ENCODE data around the gene DCTN3.
A peak's percentile ranks its signal among the peaks of the same experiment; 100 is the strongest.

DCTN3 gene

DNA sequence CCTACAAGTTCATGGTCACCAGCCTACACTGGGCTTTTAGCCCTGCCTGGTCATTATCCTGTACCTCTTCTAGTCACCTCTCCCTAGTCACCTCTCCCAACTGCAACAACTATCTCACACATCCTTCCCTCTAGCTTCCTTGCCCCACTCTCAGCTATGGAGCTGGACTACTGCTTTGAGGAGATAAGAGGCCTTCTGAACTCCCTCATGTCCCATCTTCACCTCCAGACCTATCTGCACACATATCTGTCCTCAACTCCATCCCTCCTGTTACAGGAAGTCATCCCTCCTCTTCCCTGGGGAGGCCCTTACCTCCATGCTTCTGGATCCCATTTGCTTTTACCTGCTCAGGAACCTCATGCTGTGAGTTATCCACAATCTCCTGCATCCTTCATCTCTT lies 14.1 kb downstream of the DCTN3 start:
- no peak for TF ChIP-seq RAD21 (IDR thresholded peaks at IDR 0.05; ENCODE audit: low read depth)

DNA sequence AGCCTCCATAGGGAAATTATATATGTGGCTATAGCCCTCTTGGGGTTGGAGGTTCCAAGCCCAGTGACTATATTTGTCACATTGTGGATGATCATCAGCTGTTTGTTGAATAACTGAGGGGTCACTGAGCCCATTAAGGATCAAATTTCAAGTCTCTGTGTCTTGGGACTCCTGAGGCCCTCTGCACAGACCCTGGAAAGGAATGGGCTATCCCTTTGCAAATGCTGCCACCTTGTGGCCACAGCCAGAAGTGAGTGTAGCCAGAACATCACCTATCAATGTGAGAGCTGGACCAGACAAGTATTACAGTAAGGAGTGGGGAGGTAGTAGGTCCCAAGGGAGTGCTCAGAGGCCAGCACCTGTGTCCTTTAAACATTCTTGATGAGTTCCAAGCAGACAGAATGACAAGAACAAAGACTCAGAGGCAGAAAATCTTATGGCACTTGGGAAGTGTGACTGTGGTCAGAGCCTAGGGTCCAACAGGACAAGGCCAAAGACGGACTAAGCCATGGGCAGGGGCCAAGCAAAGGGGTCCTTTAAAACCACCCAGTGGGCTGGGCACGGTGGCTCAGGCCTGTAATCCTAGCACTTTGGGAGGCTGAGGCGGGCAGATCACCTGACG lies 16.6 kb downstream of the DCTN3 start:
- TF ChIP-seq NFIC (IDR thresholded peaks at IDR 0.05) (no peak), RAD21 (IDR thresholded peaks at IDR 0.05; ENCODE audit: low read depth) (peak; percentile 98)

DNA sequence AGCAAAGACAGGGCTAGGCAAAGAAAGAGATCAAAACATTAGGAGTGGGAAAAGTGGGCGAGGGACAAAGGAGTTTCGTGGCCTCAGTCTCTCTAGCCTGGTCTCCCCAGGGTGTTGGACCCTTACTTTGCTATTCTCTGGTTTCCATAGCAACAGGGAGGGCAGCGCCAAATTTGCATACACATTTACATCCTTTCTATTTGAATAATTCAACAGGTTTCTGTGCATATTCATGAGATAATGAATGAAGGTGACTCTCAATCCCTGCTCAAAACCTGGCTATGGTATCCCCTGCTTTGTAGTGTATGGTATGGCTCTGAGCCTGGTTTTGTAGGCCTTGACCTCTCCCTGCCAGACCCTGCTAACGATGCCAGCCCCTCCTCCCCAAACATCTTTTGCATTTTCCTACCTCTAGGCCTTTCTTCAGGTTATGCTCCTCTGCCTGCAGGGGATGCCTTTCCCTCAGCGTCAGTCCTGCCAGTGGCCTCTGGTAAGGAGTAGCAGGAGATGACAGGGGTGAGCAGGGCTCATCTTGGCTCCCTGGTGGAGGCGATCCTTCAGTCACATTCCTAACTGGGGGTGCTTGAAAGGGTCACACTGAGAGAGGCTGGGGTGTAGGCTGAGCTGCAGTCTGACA lies 18.2 kb downstream of the DCTN3 start:
- TF ChIP-seq TCF12 (IDR thresholded peaks at IDR 0.05; ENCODE audit: low read depth) (no peak), NFIC (IDR thresholded peaks at IDR 0.05) (no peak), TEAD4 (IDR thresholded peaks at IDR 0.05) (no peak), TAF1 (IDR thresholded peaks at IDR 0.05; ENCODE audit: low read depth) (no peak), FOXM1 (IDR thresholded peaks at IDR 0.05; ENCODE audit: borderline replicate concordance, low read depth) (no peak), RAD21 (IDR thresholded peaks at IDR 0.05; ENCODE audit: low read depth) (no peak), ZBTB7A (IDR thresholded peaks at IDR 0.05; ENCODE audit: low read depth) (no peak), EP300 (IDR thresholded peaks at IDR 0.05; ENCODE audit: borderline replicate concordance) (no peak), YY1 (IDR thresholded peaks at IDR 0.05; ENCODE audit: low read depth) (no peak), EGR1 (IDR thresholded peaks at IDR 0.05) (no peak), CREB1 (IDR thresholded peaks at IDR 0.05; ENCODE audit: low read depth) (no peak), CEBPB (IDR thresholded peaks at IDR 0.05) (no peak)
- TF ChIP-seq, protein P1, sequence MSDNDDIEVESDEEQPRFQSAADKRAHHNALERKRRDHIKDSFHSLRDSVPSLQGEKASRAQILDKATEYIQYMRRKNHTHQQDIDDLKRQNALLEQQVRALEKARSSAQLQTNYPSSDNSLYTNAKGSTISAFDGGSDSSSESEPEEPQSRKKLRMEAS (IDR thresholded peaks at IDR 0.05): no peak
- TF ChIP-seq, protein P2, sequence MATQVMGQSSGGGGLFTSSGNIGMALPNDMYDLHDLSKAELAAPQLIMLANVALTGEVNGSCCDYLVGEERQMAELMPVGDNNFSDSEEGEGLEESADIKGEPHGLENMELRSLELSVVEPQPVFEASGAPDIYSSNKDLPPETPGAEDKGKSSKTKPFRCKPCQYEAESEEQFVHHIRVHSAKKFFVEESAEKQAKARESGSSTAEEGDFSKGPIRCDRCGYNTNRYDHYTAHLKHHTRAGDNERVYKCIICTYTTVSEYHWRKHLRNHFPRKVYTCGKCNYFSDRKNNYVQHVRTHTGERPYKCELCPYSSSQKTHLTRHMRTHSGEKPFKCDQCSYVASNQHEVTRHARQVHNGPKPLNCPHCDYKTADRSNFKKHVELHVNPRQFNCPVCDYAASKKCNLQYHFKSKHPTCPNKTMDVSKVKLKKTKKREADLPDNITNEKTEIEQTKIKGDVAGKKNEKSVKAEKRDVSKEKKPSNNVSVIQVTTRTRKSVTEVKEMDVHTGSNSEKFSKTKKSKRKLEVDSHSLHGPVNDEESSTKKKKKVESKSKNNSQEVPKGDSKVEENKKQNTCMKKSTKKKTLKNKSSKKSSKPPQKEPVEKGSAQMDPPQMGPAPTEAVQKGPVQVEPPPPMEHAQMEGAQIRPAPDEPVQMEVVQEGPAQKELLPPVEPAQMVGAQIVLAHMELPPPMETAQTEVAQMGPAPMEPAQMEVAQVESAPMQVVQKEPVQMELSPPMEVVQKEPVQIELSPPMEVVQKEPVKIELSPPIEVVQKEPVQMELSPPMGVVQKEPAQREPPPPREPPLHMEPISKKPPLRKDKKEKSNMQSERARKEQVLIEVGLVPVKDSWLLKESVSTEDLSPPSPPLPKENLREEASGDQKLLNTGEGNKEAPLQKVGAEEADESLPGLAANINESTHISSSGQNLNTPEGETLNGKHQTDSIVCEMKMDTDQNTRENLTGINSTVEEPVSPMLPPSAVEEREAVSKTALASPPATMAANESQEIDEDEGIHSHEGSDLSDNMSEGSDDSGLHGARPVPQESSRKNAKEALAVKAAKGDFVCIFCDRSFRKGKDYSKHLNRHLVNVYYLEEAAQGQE (IDR thresholded peaks at IDR 0.05; ENCODE audit: low read depth): no peak

DNA sequence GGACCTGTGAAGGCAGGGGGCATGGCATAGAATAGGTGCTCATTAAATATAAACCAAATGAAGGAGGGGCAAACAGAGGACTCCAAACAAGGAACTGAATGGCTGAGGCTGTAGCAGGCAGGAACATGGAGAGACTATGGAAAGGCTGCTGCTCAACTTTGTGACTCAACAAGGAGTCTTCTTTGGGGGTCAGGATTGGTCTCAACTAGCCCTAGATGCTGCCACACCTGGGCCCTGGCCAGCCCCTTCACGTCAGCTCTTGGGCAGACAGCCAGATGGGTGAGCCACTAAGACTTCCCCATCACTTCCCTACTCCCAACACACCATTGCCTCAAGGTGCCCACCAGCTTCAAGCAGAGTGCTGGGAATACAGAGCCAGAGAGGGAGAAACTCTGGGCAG lies 19.4 kb downstream of the DCTN3 start:
- no peak for TF ChIP-seq EP300 (IDR thresholded peaks at IDR 0.05; ENCODE audit: borderline replicate concordance)
- TF ChIP-seq, protein P2 (IDR thresholded peaks at IDR 0.05; ENCODE audit: low read depth): no peak
- TF ChIP-seq ZBTB7A (IDR thresholded peaks at IDR 0.05; ENCODE audit: low read depth): no peak
- TF ChIP-seq NFIC (IDR thresholded peaks at IDR 0.05): no peak
- TF ChIP-seq YY1 (IDR thresholded peaks at IDR 0.05; ENCODE audit: low read depth): no peak
- no peak for TF ChIP-seq TCF12 (IDR thresholded peaks at IDR 0.05; ENCODE audit: low read depth)
- TF ChIP-seq, protein P1 (IDR thresholded peaks at IDR 0.05): no peak
- TF ChIP-seq CREB1 (IDR thresholded peaks at IDR 0.05; ENCODE audit: low read depth): no peak
- no peak for TF ChIP-seq RAD21 (IDR thresholded peaks at IDR 0.05; ENCODE audit: low read depth)
- no peak for TF ChIP-seq TAF1 (IDR thresholded peaks at IDR 0.05; ENCODE audit: low read depth)
- no peak for TF ChIP-seq EGR1 (IDR thresholded peaks at IDR 0.05)
- TF ChIP-seq FOXM1 (IDR thresholded peaks at IDR 0.05; ENCODE audit: borderline replicate concordance, low read depth): no peak
- no peak for TF ChIP-seq CEBPB (IDR thresholded peaks at IDR 0.05)
- TF ChIP-seq, protein P3, sequence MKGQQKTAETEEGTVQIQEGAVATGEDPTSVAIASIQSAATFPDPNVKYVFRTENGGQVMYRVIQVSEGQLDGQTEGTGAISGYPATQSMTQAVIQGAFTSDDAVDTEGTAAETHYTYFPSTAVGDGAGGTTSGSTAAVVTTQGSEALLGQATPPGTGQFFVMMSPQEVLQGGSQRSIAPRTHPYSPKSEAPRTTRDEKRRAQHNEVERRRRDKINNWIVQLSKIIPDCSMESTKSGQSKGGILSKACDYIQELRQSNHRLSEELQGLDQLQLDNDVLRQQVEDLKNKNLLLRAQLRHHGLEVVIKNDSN (IDR thresholded peaks at IDR 0.05): no peak
- TF ChIP-seq TEAD4 (IDR thresholded peaks at IDR 0.05): no peak

DNA sequence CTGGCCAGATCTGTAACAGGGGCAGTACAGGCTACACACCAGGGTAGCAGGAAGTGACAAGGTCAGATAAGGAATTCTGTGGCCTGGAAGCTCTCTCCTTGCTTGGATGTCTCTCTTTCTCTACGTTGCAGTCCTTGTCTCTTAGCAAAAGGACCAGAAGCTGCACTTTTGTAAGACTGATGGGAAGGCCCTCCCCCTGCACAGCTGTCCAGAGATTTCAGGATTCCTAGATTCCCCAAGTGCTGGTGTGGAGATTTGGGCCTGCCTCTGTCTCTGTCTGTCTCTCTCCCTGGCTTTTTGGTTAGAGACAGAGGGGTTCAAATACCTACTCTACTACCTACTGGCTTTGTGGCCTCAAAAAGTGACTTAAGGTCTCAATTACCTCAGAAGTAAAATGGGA lies 20.7 kb downstream of the DCTN3 start:
- TF ChIP-seq FOXM1 (IDR thresholded peaks at IDR 0.05; ENCODE audit: borderline replicate concordance, low read depth): no peak
- TF ChIP-seq RAD21 (IDR thresholded peaks at IDR 0.05; ENCODE audit: low read depth): no peak
- TF ChIP-seq, protein P2 (IDR thresholded peaks at IDR 0.05; ENCODE audit: low read depth): no peak
- TF ChIP-seq EGR1 (IDR thresholded peaks at IDR 0.05): no peak
- TF ChIP-seq TEAD4 (IDR thresholded peaks at IDR 0.05): no peak
- no peak for TF ChIP-seq CREB1 (IDR thresholded peaks at IDR 0.05; ENCODE audit: low read depth)
- TF ChIP-seq TAF1 (IDR thresholded peaks at IDR 0.05; ENCODE audit: low read depth): no peak
- no peak for TF ChIP-seq NFIC (IDR thresholded peaks at IDR 0.05)
- no peak for TF ChIP-seq TCF12 (IDR thresholded peaks at IDR 0.05; ENCODE audit: low read depth)
- TF ChIP-seq, protein P3 (IDR thresholded peaks at IDR 0.05): no peak
- TF ChIP-seq, protein P1 (IDR thresholded peaks at IDR 0.05): no peak
- no peak for TF ChIP-seq YY1 (IDR thresholded peaks at IDR 0.05; ENCODE audit: low read depth)
- TF ChIP-seq CEBPB (IDR thresholded peaks at IDR 0.05): no peak
- no peak for TF ChIP-seq ZBTB7A (IDR thresholded peaks at IDR 0.05; ENCODE audit: low read depth)
- TF ChIP-seq EP300 (IDR thresholded peaks at IDR 0.05; ENCODE audit: borderline replicate concordance): no peak

All from Ishikawa (cell line).